DOHH2 (cell line): ENCODE results near the gene EPHA4.

Source experiments
- CTCF ChIP-seq: fragments of 200-600 bp; sonication (generic); IDR thresholded peaks from one replicate; pipeline ENCODE4 v1.5.1; 2014; ENCODE audit warnings: antibody characterized with exemption, mild to moderate bottlenecking, low read depth, low read length; ENCODE audit not compliant: poor library complexity, severe bottlenecking
- EZH2phosphoT487 ChIP-seq: fragments of 200-600 bp; sonication (generic); IDR thresholded peaks from 2 replicates; pipeline ENCODE4 v1.6.1; 2017; ENCODE audit warnings: borderline replicate concordance, mild to moderate bottlenecking, antibody characterized with exemption, low read length, moderate library complexity, mixed read lengths

GRCh38 chr2:221435171-221435570 lies 136.9 kb downstream of the EPHA4 start:
- TF ChIP-seq CTCF (no peak), EZH2phosphoT487 (no peak)
